Mesendoderm (in vitro differentiated cells): ENCODE results near the gene RALGAPB.
A peak's percentile ranks its signal among the peaks of the same experiment; 100 is the strongest.

Experiments used
- DNase-seq: peaks from one replicate; pipeline ENCODE4 v3.0.0; 2013
- H2AK5ac ChIP-seq: 2 replicates; pipeline ENCODE4 v1.6.1; 2013; ENCODE audit warnings: low read length, inconsistent platforms
- H2BK120ac ChIP-seq: 2 replicates; pipeline ENCODE4 v1.6.1; 2013; ENCODE audit warnings: low read depth, mild to moderate bottlenecking, low read length, moderate library complexity, mixed read lengths
- H2BK15ac ChIP-seq: replicated peaks from 2 replicates; pipeline ENCODE4 v1.6.1; 2013; ENCODE audit warnings: low read depth, mild to moderate bottlenecking, moderate library complexity
- H2BK5ac ChIP-seq: 2 replicates; pipeline ENCODE4 v1.6.1; 2013; ENCODE audit warnings: low read length, inconsistent platforms
- H3K18ac ChIP-seq: 2 replicates; pipeline ENCODE4 v1.6.1; 2013; ENCODE audit warnings: mild to moderate bottlenecking, low read length, mixed read lengths
- H3K23ac ChIP-seq: one replicate; pipeline ENCODE4 v1.6.1; 2013; ENCODE audit warnings: low read length
- H3K27ac ChIP-seq: 2 replicates; pipeline ENCODE4 v1.5.1; 2013; ENCODE audit warnings: low read depth, mild to moderate bottlenecking, inconsistent platforms, low read length, moderate library complexity
- H3K27me3 ChIP-seq: 2 replicates; pipeline ENCODE4 v1.6.1; 2013; ENCODE audit warnings: low read length, control low read depth, mild to moderate bottlenecking, inconsistent platforms; ENCODE audit not compliant: insufficient read depth, poor library complexity
- H3K36me3 ChIP-seq: 2 replicates; pipeline ENCODE4 v1.6.1; 2013; ENCODE audit warnings: low read length, inconsistent platforms; ENCODE audit not compliant: control insufficient read depth, insufficient read depth
- H3K4ac ChIP-seq: one replicate; pipeline ENCODE4 v1.6.1; 2013; ENCODE audit warnings: low read depth, mild to moderate bottlenecking, low read length, moderate library complexity
- H3K4me1 ChIP-seq: 2 replicates; pipeline ENCODE4 v1.6.1; 2013; ENCODE audit warnings: low read depth, low read length, inconsistent platforms; ENCODE audit not compliant: control insufficient read depth
- H3K4me2 ChIP-seq: 2 replicates; pipeline ENCODE4 v1.6.1; 2013; ENCODE audit warnings: low read length
- H3K4me3 ChIP-seq: 2 replicates; pipeline ENCODE4 v1.5.1; 2013; ENCODE audit warnings: mild to moderate bottlenecking, low read length
- H3K56ac ChIP-seq: one replicate; pipeline ENCODE4 v1.6.1; 2013; ENCODE audit warnings: low read length
- H3K79me1 ChIP-seq: 2 replicates; pipeline ENCODE4 v1.6.1; 2013; ENCODE audit warnings: low read length, inconsistent platforms
- H3K79me2 ChIP-seq: 2 replicates; pipeline ENCODE4 v1.6.1; 2013; ENCODE audit warnings: mild to moderate bottlenecking, low read length; ENCODE audit not compliant: control insufficient read depth, insufficient read depth
- H3K9ac ChIP-seq: 2 replicates; pipeline ENCODE4 v1.6.1; 2013; ENCODE audit warnings: low read length, inconsistent platforms
- H4K5ac ChIP-seq: one replicate; pipeline ENCODE4 v1.6.1; 2013; ENCODE audit warnings: low read length
- H4K8ac ChIP-seq: one replicate; pipeline ENCODE4 v1.6.1; 2013; ENCODE audit warnings: low read depth, mild to moderate bottlenecking, control low read depth, low read length, moderate library complexity
- WGBS: extraction: QIAGEN DNeasy Blood & Tissue Kit; methylation state at CpG from one replicate; pipeline ENCODE4 v1.1.7; 2013; ENCODE audit warnings: low lambda C conversion rate, missing lambda C conversion rate; ENCODE audit not compliant: insufficient coverage; ENCODE audit errors: extremely low coverage; 5-methylcytosine and 5-hydroxymethylcytosine counted together

The RALGAPB gene

GRCh38 chr20:38473367-38473795 lies 738 bp downstream of the RALGAPB start:
- Histone ChIP-seq H3K23ac (no peak overlapping the region), H3K4ac (no peak overlapping the region), H3K9ac (peak overlapping the region; percentile 82), H3K79me1 (peaks cover 12% of the 10 kb centered on the region), H3K4me1 (peaks cover 2% of the 10 kb centered on the region), H4K5ac (no peak overlapping the region), H2BK15ac (no peak overlapping the region), H3K4me2 (peak overlapping the region; percentile 34), H3K79me2 (peaks cover 37% of the 10 kb centered on the region), H4K8ac (no peak overlapping the region), H2BK5ac (no peak overlapping the region), H3K27ac (no peak overlapping the region), H3K18ac (no peak overlapping the region), H3K56ac (peak overlapping the region; percentile 93), H2AK5ac (no peak overlapping the region), H2BK120ac (no peak overlapping the region), H3K4me3 (peak overlapping the region; percentile 72), H3K36me3 (no peaks in the 10 kb centered on the region), H3K27me3 (no peaks in the 10 kb centered on the region)
- WGBS: no CpG with 5 or more reads among the region's 10 CpGs
- no peak for DNase-seq

GRCh38 chr20:38477747-38478146 lies 5.1 kb downstream of the RALGAPB start:
- peaks cover 18% of the 10 kb centered on the region for H3K79me1 ChIP-seq
- H4K5ac ChIP-seq: no peak overlapping the region
- H3K79me2 ChIP-seq: peaks cover 49% of the 10 kb centered on the region
- H3K4me2 ChIP-seq: no peak overlapping the region
- H3K4ac ChIP-seq: no peak overlapping the region
- no peak overlapping the region for H3K18ac ChIP-seq
- H3K27me3 ChIP-seq: no peaks in the 10 kb centered on the region
- no CpG with 5 or more reads among the region's 8 CpGs for WGBS
- H2BK5ac ChIP-seq: no peak overlapping the region
- peaks cover 2% of the 10 kb centered on the region for H3K4me1 ChIP-seq
- no peak overlapping the region for H3K27ac ChIP-seq
- H3K9ac ChIP-seq: no peak overlapping the region
- no peak overlapping the region for H2BK120ac ChIP-seq
- H2AK5ac ChIP-seq: no peak overlapping the region
- H3K36me3 ChIP-seq: no peaks in the 10 kb centered on the region
- H3K56ac ChIP-seq: no peak overlapping the region
- DNase-seq: no peak
- no peak overlapping the region for H4K8ac ChIP-seq
- no peak overlapping the region for H3K23ac ChIP-seq
- H3K4me3 ChIP-seq: no peak overlapping the region
- H2BK15ac ChIP-seq: no peak overlapping the region

- Histone ChIP-seq H4K5ac (no peak overlapping the region), H2BK5ac (no peak overlapping the region), H3K4me3 (no peak overlapping the region), H4K8ac (no peak overlapping the region), H3K23ac (no peak overlapping the region), H2BK15ac (no peak overlapping the region), H2AK5ac (no peak overlapping the region), H3K56ac (no peak overlapping the region), H3K79me1 (peaks cover 17% of the 10 kb centered on the region), H2BK120ac (no peak overlapping the region), H3K36me3 (peaks cover 2% of the 10 kb centered on the region), H3K27ac (no peak overlapping the region), H3K79me2 (peaks cover 37% of the 10 kb centered on the region), H3K18ac (no peak overlapping the region), H3K4me1 (no peaks in the 10 kb centered on the region), H3K4me2 (no peak overlapping the region), H3K9ac (no peak overlapping the region), H3K4ac (no peak overlapping the region), H3K27me3 (no peaks in the 10 kb centered on the region)
- no peak for DNase-seq
- WGBS: no CpG with 5 or more reads among the region's 2 CpGs
Measured at GRCh38 chr20:38479596-38479995, 7.0 kb downstream of the RALGAPB start.

GRCh38 chr20:38485041-38485440 lies 12.4 kb downstream of the RALGAPB start:
- Histone ChIP-seq H3K4me3 (no peak overlapping the region), H3K36me3 (peaks cover 5% of the 10 kb centered on the region), H3K9ac (no peak overlapping the region), H2AK5ac (no peak overlapping the region), H3K18ac (no peak overlapping the region), H3K27ac (no peak overlapping the region), H2BK120ac (no peak overlapping the region), H2BK15ac (no peak overlapping the region), H3K4ac (no peak overlapping the region), H3K4me1 (no peaks in the 10 kb centered on the region), H3K4me2 (no peak overlapping the region), H3K56ac (no peak overlapping the region), H3K79me1 (peaks cover 15% of the 10 kb centered on the region), H3K27me3 (no peaks in the 10 kb centered on the region), H2BK5ac (no peak overlapping the region), H4K8ac (no peak overlapping the region), H3K23ac (no peak overlapping the region), H3K79me2 (peaks cover 8% of the 10 kb centered on the region), H4K5ac (no peak overlapping the region)
- no peak for DNase-seq

GRCh38 chr20:38489181-38489580 lies 16.5 kb downstream of the RALGAPB start:
- Histone ChIP-seq H4K8ac (no peak overlapping the region), H3K4me3 (no peak overlapping the region), H2AK5ac (no peak overlapping the region), H3K56ac (no peak overlapping the region), H2BK15ac (no peak overlapping the region), H2BK120ac (no peak overlapping the region), H3K9ac (no peak overlapping the region), H3K18ac (no peak overlapping the region), H3K79me2 (peaks cover 2% of the 10 kb centered on the region), H4K5ac (no peak overlapping the region), H3K4me2 (no peak overlapping the region), H3K4ac (no peak overlapping the region), H3K27ac (no peak overlapping the region), H3K4me1 (no peaks in the 10 kb centered on the region), H2BK5ac (no peak overlapping the region), H3K36me3 (peaks cover 6% of the 10 kb centered on the region), H3K79me1 (peaks cover 10% of the 10 kb centered on the region), H3K23ac (no peak overlapping the region), H3K27me3 (no peaks in the 10 kb centered on the region)
- DNase-seq: no peak
- WGBS: no CpG with 5 or more reads among the region's 3 CpGs

- no peak overlapping the region for H2BK5ac ChIP-seq
- H3K27ac ChIP-seq: no peak overlapping the region
- no peak overlapping the region for H3K9ac ChIP-seq
- H3K23ac ChIP-seq: no peak overlapping the region
- H3K18ac ChIP-seq: no peak overlapping the region
- no CpG with 5 or more reads among the region's 8 CpGs for WGBS
- H3K4ac ChIP-seq: no peak overlapping the region
- no peak overlapping the region for H3K4me2 ChIP-seq
- no peaks in the 10 kb centered on the region for H3K79me1 ChIP-seq
- H4K8ac ChIP-seq: no peak overlapping the region
- H3K56ac ChIP-seq: no peak overlapping the region
- no peaks in the 10 kb centered on the region for H3K79me2 ChIP-seq
- H2BK120ac ChIP-seq: no peak overlapping the region
- H4K5ac ChIP-seq: no peak overlapping the region
- no peak overlapping the region for H3K4me3 ChIP-seq
- no peak overlapping the region for H2BK15ac ChIP-seq
- DNase-seq: no peak
- no peak overlapping the region for H2AK5ac ChIP-seq
- H3K27me3 ChIP-seq: no peaks in the 10 kb centered on the region
- H3K4me1 ChIP-seq: no peaks in the 10 kb centered on the region
- peaks cover 4% of the 10 kb centered on the region for H3K36me3 ChIP-seq
Measured at GRCh38 chr20:38497246-38497935, 24.7 kb downstream of the RALGAPB start.
